Upper lobe of left lung (tissue), 6 donors: Measurements from ENCODE around the gene ZNF488. TPM values are rescaled to one million over a fixed set of nuclear protein-coding genes. Genes with fewer than 3 reads are reported as not detected.

Source experiments
- ATAC-seq, 2 donors: fragments of 200-7000 bp; cut with Tn5 transposase; one replicate each; pipeline ENCODE4 v1.9.1; 2022; ENCODE audit warnings: mild to moderate bottlenecking in 2 of 2, moderate library complexity in 2 of 2; ENCODE audit not compliant: low FRiP score in 2 of 2
- DNase-seq, 2 donors: peaks; one replicate each; pipeline ENCODE4 v3.0.0-alpha.2; 2019 to 2020
- H3K27ac ChIP-seq, 4 donors: fragments of 200-600 bp; sonication (generic); one replicate each; pipeline ENCODE4 v1.5.1; 2016 to 2019
- H3K27me3 ChIP-seq, 4 donors: fragments of 200-600 bp; sonication (generic); one replicate each; pipeline ENCODE4 v1.5.1; 2017 to 2019
- H3K36me3 ChIP-seq, 4 donors: fragments of 200-600 bp; sonication (generic); one replicate each; pipeline ENCODE4 v1.5.1; 2016 to 2019
- H3K4me1 ChIP-seq, 4 donors: fragments of 200-600 bp; sonication (generic); one replicate each; pipeline ENCODE4 v1.5.1; 2018 to 2019
- H3K4me3 ChIP-seq, 4 donors: fragments of 200-600 bp; sonication (generic); one replicate each; pipeline ENCODE4 v1.5.1; 2017 to 2019; ENCODE audit warnings: mild to moderate bottlenecking in 2 of 4, moderate library complexity in 1 of 4
- H3K9me3 ChIP-seq, 4 donors: fragments of 200-600 bp; sonication (generic); one replicate each; pipeline ENCODE4 v1.5.1; 2018 to 2019
- CTCF ChIP-seq, 6 experiments: fragments of 450-650 bp in 4 of 6; fragments of 200-600 bp in 2 of 6; sonication (generic) in 2 of 6; IDR thresholded peaks; one replicate each; pipeline ENCODE4 v1.5.1; 2016 to 2019; ENCODE audit warnings: antibody characterized with exemption in 6 of 6
- EP300 ChIP-seq, 4 donors: sonication (generic); formaldehyde crosslinking; IDR thresholded peaks; one replicate each; pipeline ENCODE4 v1.5.1; 2017; ENCODE audit warnings: antibody characterized with exemption in 4 of 4, control low read depth in 2 of 4
- POLR2A ChIP-seq, 4 donors: fragments of 450-650 bp; IDR thresholded peaks; one replicate each; pipeline ENCODE4 v1.5.1; 2016 to 2017; ENCODE audit warnings: antibody characterized with exemption in 4 of 4, mild to moderate bottlenecking in 2 of 4
- POLR2AphosphoS5 ChIP-seq, 2 donors: sonication (generic); formaldehyde crosslinking; IDR thresholded peaks; one replicate each; pipeline ENCODE4 v1.5.1; 2017; ENCODE audit warnings: antibody characterized with exemption in 2 of 2
- WGBS, 2 donors: methylation state at CpG; one replicate each; pipeline ENCODE4 v1.1.5; 2017 to 2018; 5-methylcytosine and 5-hydroxymethylcytosine counted together
- total RNA-seq, 6 donors: library from RNA; depleted of rRNA in 4 of 6; stranded (reverse); fragments of >200 nt in 4 of 6; gene quantifications; one replicate each; pipeline versions ENCODE4 v1.1.0 to v1.2.1, GENCODE V29; 2016 to 2021
- donor health status: DM: no; HTN: no; CAD: no; lungs with moderate emphysema.
- donor health status: DM: no; HTN: yes; CAD: no; lungs with severe emphysema.

The ZNF488 gene
- total RNA-seq, 6 donors from 2014 or later, result 0.15 to 0.66 (median 0.28) TPM; not detected in 2

GRCh38 chr10:47330366-47330765 is 53.7 kb downstream of the ZNF488 start:
- WGBS, 2 donors, result 89 to 90% methylated on average over 1 to 3 of the region's 3 CpGs
- H3K9me3 ChIP-seq, result no peaks in the 10 kb centered on the region
- no peaks in the 10 kb centered on the region for H3K27me3 ChIP-seq
- DNase-seq (peak in 1 of 2 donors; percentile 12), ATAC-seq (no peak)
- H3K4me1 ChIP-seq, result no peaks in the 10 kb centered on the region
- no peaks in the 10 kb centered on the region for H3K36me3 ChIP-seq
- H3K4me3 ChIP-seq, result no peak overlapping the region
- no peak for TF ChIP-seq POLR2A (IDR thresholded peaks at IDR 0.05)
- no peak for TF ChIP-seq POLR2AphosphoS5 (IDR thresholded peaks at IDR 0.05)
- no peak for TF ChIP-seq EP300 (IDR thresholded peaks at IDR 0.05)
- TF ChIP-seq CTCF (IDR thresholded peaks at IDR 0.05), result no peak
- no peak overlapping the region for H3K27ac ChIP-seq

- Histone ChIP-seq H3K4me3 (no peak overlapping the region), H3K36me3 (no peaks in the 10 kb centered on the region), H3K4me1 (no peaks in the 10 kb centered on the region), H3K27me3 (no peaks in the 10 kb centered on the region), H3K9me3 (no peaks in the 10 kb centered on the region), H3K27ac (no peak overlapping the region)
- DNase-seq (no peak), ATAC-seq (no peak)
- TF ChIP-seq POLR2AphosphoS5 (IDR thresholded peaks at IDR 0.05) (no peak), EP300 (IDR thresholded peaks at IDR 0.05) (no peak), POLR2A (IDR thresholded peaks at IDR 0.05) (no peak), CTCF (IDR thresholded peaks at IDR 0.05) (no peak)
- 82 to 92% methylated on average over 3 to 4 of the region's 4 CpGs for WGBS, 2 donors
Measured at GRCh38 chr10:47329855-47330254, 54.2 kb downstream of the ZNF488 start.

GRCh38 chr10:47326927-47327330 is 57.2 kb downstream of the ZNF488 start:
- TF ChIP-seq EP300 (IDR thresholded peaks at IDR 0.05) (no peak), POLR2AphosphoS5 (IDR thresholded peaks at IDR 0.05) (no peak), CTCF (IDR thresholded peaks at IDR 0.05) (no peak), POLR2A (IDR thresholded peaks at IDR 0.05) (no peak)
- no peak overlapping the region for H3K27ac ChIP-seq
- no peaks in the 10 kb centered on the region for H3K36me3 ChIP-seq
- WGBS, 2 donors, result 75 to 83% methylated on average over 11 of the region's 11 CpGs
- H3K4me1 ChIP-seq, result no peaks in the 10 kb centered on the region
- no peaks in the 10 kb centered on the region for H3K27me3 ChIP-seq
- no peak overlapping the region for H3K4me3 ChIP-seq
- DNase-seq, result no peak
- no peaks in the 10 kb centered on the region for H3K9me3 ChIP-seq
- no peak for ATAC-seq

GRCh38 chr10:47326306-47326926 is 57.7 kb downstream of the ZNF488 start:
- H3K4me1 ChIP-seq, result no peaks in the 10 kb centered on the region
- no peak for DNase-seq
- ATAC-seq, result no peak
- 66 to 67% methylated on average over 1 to 5 of the region's 5 CpGs for WGBS, 2 donors
- H3K27me3 ChIP-seq, result no peaks in the 10 kb centered on the region
- no peak overlapping the region for H3K27ac ChIP-seq
- no peaks in the 10 kb centered on the region for H3K36me3 ChIP-seq
- no peak overlapping the region for H3K4me3 ChIP-seq
- H3K9me3 ChIP-seq, result no peaks in the 10 kb centered on the region
- TF ChIP-seq POLR2A (IDR thresholded peaks at IDR 0.05), result no peak
- no peak for TF ChIP-seq POLR2AphosphoS5 (IDR thresholded peaks at IDR 0.05)
- TF ChIP-seq EP300 (IDR thresholded peaks at IDR 0.05), result no peak
- no peak for TF ChIP-seq CTCF (IDR thresholded peaks at IDR 0.05)
